Activated T-helper 9 cell treated with anti-CD3 and anti-CD28 coated beads, Interleukin-2, amount 50 U/mL, for 16 hours (primary cell): ENCODE measurements around the gene ZNF469.

Experiments used
- DNase-seq: peaks from one replicate; pipeline ENCODE4 v3.0.0-alpha.2; 2020; ENCODE audit warnings: low read depth

The ZNF469 gene

DNA sequence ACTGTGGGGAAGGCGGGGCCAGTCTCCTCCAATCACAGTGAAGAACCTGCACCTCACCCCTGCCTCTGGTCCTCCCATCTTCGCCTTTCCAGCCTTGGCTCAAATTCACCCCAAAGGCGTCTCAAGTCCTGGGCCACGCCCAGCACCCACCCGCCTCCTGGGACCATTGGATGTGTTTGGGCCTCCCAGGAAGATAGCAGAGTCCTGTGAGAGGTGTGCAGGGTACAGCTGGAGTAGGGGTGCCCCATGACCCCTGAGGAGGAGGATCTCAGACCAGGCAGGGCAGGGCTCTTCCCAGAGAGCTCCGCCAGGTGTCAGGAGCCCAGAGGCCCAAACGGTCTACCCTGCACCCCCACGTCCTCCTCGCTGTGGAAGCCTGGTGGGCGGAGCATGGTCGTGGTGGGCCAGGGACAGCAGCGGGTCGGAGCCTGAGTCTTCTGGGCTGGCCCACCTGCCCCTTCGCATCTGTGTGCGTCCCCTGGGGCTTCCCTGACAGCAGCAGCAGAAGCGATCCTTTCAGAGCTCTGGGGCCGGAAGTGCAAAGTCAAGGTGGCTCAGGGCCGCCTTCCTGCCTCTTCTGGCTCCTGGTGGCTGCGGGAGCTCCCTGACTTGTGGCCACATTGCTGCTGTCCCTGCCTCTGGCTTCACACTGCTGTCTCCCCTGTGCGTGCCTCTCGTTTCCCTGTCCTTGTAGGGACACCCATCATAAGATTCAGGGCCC, 34.9 kb upstream of the ZNF469 start:
- no peak for DNase-seq

DNA sequence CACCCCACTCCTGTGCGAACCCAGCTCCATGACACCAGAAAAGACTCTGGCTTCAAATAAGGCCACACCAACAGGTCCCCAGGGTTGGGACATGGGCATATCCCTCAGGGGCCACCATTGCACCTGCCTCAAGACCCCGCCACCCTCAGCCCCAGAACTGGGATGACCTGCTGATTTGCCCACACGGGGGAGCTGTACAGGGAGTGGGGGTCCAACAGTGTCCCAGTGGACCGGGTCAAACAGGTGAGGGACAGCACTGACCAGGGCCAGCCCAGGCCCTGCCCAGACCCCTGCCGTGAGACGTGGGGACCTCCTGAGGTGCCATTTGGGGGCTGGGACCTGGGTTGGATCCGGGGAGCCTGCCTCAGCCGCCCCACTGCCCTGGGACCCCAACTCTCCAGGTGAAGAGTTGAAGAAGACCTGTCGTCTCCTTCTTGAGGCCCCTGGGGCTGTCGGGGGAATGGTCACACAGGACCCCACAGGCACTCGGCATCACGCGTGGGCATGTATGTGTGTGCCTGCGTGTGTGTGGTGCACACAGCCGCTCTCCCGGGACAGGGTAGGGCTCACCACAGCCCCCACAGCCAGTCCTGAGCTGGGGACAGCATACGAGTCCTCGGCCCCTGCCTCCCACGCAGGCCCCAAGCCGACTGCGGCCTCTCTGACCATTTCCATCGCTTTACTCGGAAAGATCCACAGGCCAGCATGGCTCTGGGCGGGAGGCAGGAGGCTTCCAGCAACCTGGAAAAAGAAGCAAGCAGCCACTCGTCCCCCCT, 34.2 kb upstream of the ZNF469 start:
- no peak for DNase-seq

- DNase-seq, result no peak
Measured at GRCh38 chr16:88349153-88349902, 33.4 kb upstream of the ZNF469 start.

DNA sequence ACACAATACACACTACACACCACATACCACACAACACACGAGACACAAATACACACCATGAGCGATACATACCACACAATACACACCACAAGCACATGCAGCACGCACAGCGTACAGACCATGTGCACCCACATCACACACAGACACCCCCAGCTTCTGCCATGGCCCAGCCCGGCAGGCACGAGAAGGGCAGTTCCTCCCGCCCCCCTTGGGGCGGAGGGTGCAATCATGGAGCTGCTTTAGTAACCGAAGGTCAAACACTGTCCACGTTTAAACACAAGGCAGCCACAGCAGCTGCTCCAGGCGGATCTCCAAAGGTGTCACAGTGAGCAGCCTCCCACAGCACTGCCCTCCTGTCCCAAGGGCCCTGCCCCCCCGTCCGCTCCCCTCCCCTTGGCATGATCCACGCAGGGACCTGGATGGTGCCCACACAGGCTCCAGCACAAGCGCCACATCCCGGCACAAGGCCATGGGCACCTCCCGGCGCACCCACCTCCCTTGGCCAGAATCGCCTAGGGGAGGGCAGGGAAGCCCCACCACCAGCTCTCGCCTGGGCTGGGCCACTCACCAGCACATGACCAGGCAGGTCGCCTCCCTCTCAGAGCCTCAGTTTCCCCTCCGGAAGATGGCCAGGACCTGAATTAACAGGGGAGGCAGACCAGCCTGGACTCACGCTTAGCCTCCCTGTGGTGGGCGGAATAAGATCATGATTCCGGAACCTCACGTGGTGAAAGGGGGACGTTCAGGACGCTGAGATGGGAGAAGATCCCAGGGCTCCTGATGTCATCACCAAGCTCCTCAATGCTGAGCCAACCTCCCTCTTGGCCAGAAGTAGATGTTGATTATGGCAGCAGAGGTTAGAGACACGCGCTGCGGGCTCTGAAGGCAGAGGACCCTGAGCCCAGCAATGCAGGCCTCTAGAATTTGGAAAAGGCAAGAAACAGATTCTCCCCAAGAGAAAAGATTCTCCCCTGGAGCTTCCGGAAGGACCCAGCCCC, 32.6 kb upstream of the ZNF469 start:
- no peak for DNase-seq

GRCh38 chr16:88350922-88351321, 31.8 kb upstream of the ZNF469 start:
- no peak for DNase-seq

GRCh38 chr16:88351491-88352101, 31.2 kb upstream of the ZNF469 start:
- DNase-seq, result no peak

GRCh38 chr16:88352261-88353200, 30.2 kb upstream of the ZNF469 start:
- DNase-seq, result no peak

GRCh38 chr16:88353232-88353631, 29.5 kb upstream of the ZNF469 start:
- no peak for DNase-seq

GRCh38 chr16:88353691-88354090, 29.1 kb upstream of the ZNF469 start:
- no peak for DNase-seq

DNA sequence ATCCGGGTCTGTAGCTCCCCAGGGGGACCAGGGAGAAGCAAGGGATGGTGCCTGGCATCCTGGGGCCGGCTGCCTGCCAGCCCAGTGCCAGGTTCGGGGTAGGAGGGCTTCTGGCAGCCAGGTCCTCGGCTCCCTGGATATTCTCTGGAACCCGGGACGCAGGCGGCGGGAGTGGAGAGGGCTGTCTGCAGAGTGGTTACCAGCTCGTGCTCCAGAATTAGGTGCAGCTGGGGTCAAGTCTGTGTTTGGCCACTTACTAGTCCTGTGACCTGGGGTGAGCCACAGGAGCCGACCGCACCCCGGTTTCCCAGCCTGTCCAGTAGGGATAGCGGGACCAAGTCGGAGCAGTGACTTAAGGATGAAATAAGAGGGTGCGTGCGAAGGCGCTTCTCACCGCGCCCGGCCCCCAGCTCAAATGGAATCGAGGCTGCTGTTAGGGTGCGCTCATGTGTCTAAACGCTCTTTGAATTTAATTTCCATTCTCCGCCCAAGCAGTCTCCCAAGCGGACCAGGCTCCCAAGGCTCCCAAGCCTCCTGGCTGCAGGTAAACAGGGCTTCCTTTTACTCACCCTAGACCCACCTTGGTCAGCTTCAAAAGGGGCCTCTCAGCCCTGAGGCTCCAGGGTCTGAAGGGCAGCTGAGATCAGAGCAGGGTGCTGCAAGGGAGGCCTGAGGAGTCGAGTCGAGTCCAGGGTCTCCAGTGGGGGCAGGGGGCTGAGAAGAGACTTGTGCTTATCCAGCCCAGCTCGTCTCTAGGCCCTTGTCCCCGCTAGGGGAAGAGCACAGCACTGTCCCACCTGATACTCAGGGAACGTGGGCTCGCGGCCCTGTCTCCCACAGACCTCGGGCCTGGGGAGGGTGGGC, 28.3 kb upstream of the ZNF469 start:
- no peak for DNase-seq

- DNase-seq, result no peak
Measured at GRCh38 chr16:88355093-88355388, 27.7 kb upstream of the ZNF469 start.

DNA sequence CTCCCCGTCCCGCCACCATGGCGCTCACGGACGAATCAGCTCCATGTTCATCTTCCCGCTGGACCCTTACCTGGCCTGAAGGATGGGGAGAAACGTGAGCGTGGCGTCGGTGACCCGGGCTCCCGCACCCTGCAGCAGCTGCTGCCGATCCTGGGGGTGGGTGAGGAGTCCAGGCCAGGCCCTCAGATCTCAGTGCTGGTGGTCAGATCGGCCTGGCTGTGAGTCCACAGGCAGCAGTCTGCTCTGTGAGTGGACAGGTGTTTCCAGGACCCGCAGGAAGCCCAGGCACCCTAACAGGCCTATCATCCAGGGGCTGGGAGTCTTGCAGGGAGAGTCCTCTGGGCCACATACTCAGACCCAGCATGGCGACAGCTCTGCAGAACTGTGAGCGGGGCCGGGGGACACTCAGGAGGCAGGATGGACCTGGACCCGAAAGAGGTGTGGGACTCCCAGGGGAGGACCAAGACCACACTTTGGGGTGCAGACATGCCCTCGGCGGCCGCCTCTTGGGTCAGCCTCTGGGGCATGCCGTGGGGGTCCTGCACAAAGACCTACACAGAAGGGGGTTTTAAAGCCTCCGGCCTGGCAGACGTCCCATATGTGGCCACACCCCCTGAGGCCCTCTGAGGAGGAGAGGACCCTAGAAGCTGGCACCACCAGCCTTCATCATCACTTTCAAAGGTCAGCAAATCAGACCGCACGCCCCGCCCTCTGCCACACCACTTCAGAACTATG, 27.2 kb upstream of the ZNF469 start:
- DNase-seq, result no peak

- DNase-seq, result no peak
Measured at GRCh38 chr16:88356124-88356726, 26.5 kb upstream of the ZNF469 start.

DNA sequence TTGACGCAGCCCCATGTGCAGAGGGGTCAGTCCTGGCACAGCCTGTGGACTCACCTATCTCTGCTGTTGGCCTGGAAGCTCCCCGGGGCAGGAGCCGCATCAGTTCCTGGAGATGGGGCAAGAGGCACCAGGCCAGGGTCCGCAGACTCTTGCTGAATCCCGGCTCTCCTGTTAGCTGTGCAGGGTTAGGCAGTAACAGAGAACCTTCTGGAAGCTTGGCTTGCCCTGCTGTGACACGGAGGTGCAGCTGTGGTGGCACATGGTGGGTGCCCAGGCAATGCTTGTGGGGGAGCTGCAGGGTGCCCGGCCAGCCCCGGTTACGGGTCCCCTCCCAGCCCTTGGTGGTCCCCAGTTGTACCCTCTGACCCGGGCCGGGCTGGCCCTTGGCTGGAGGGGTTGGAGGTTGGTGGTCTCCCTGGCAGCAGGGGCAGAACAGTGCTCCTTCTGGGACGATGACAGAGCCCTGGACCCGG, 26.0 kb upstream of the ZNF469 start:
- no peak for DNase-seq

GRCh38 chr16:88357317-88358022, 25.3 kb upstream of the ZNF469 start:
- DNase-seq, result no peak

DNA sequence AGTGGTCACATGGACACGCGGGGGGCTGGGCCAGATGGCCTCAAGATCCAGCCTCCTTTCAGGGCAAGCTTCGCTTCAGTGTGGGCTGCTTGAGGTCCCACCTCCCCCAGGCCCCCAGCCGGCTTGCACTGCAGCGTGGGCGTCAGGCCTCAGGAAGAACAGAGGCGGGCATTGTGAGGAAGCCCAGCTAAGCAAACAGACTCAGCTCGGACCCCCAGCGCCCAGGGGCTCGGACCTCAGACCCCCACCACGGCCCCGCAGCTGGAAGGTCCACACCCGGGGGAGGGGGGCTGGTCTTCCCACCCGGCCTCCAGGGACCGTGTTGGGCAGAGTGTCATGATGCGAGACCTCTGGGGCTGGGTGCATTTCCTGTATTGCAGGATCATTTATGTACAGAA, 24.7 kb upstream of the ZNF469 start:
- no peak for DNase-seq

DNA sequence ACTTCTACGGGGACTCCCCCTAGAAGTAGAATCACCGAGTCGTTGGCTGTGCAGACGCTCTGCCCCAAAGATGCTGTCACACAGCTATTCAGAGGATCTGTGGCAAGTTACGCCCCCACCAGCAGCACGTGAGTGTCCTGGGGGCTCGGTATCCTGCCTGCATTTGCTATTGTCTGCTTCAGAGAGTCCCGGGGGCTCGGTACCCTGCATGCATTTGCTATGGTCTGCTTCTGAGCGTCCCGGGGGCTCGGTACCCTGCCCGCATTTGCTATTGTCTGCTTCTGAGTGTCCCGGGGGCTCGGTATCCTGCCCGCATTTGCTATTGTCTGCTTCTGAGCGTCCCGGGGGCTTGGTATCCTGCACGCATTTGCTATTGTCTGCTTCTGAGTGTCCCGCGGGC, 23.8 kb upstream of the ZNF469 start:
- no peak for DNase-seq
